Gastroesophageal sphincter (tissue), 4 donors: ENCODE data around the gene PFDN4. TPM values are rescaled to one million over a fixed set of nuclear protein-coding genes. Genes with fewer than 3 reads are reported as not detected.
A peak's percentile ranks its signal among the peaks of the same experiment; 100 is the strongest.

Source experiments
- ATAC-seq: fragments of 150-250 bp; one replicate; pipeline ENCODE4 v1.9.1; 2016; ENCODE audit warnings: mild to moderate bottlenecking, moderate library complexity
- H3K27ac ChIP-seq, 4 donors: fragments of 200-600 bp; sonication (generic) in 3 of 4; 1 replicate in 3 of 4; 2 replicates in 1 of 4; pipeline ENCODE4 v1.5.1; 2016 to 2019
- H3K27me3 ChIP-seq: fragments of 200-600 bp; sonication (generic); one replicate; pipeline ENCODE4 v1.5.1; 2019
- H3K36me3 ChIP-seq, 2 donors: fragments of 200-600 bp; sonication (generic); one replicate each; pipeline ENCODE4 v1.5.1; 2019; ENCODE audit warnings: control low read depth in 1 of 2
- H3K4me1 ChIP-seq, 3 donors: fragments of 200-600 bp; sonication (generic); 1 replicate in 2 of 3; 2 replicates in 1 of 3; pipeline ENCODE4 v1.5.1; 2016 to 2019; ENCODE audit warnings: control low read depth in 2 of 3
- H3K4me3 ChIP-seq, 2 donors: fragments of 200-600 bp; sonication (generic); one replicate each; pipeline ENCODE4 v1.5.1; 2019; ENCODE audit warnings: mild to moderate bottlenecking in 1 of 2, moderate library complexity in 1 of 2
- H3K9me3 ChIP-seq, 3 donors: fragments of 200-600 bp; sonication (generic); one replicate each; pipeline ENCODE4 v1.5.1; 2017 to 2019; ENCODE audit warnings: control low read depth in 2 of 3
- CTCF ChIP-seq, 4 experiments: fragments of 200-600 bp in 2 of 4; fragments of 450-650 bp in 2 of 4; sonication (generic) in 1 of 4; IDR thresholded peaks; one replicate each; pipeline ENCODE4 v1.5.1; 2017 to 2019; ENCODE audit warnings: antibody characterized with exemption in 4 of 4, mild to moderate bottlenecking in 2 of 4, moderate library complexity in 2 of 4
- EP300 ChIP-seq: sonication (generic); formaldehyde crosslinking; IDR thresholded peaks from one replicate; pipeline ENCODE4 v1.6.1; 2017; ENCODE audit warnings: antibody characterized with exemption, mild to moderate bottlenecking
- POLR2A ChIP-seq, 2 donors: fragments of 450-650 bp; IDR thresholded peaks; one replicate each; pipeline ENCODE4 v1.6.1; 2017; ENCODE audit warnings: antibody characterized with exemption in 2 of 2, mild to moderate bottlenecking in 2 of 2, moderate library complexity in 1 of 2
- POLR2AphosphoS5 ChIP-seq: sonication (generic); formaldehyde crosslinking; IDR thresholded peaks from one replicate; pipeline ENCODE4 v1.6.1; 2017; ENCODE audit warnings: antibody characterized with exemption
- WGBS, 2 donors: methylation state at CpG; one replicate each; pipeline ENCODE4 v1.1.5; 2018; ENCODE audit warnings: low coverage in 1 of 2; 5-methylcytosine and 5-hydroxymethylcytosine counted together
- total RNA-seq, 4 donors: library from RNA; depleted of rRNA; stranded (reverse); fragments of >200 nt; gene quantifications; one replicate each; pipeline ENCODE4 v1.1.0, GENCODE V29; 2016

The PFDN4 gene
- total RNA-seq, 4 donors from 2014 or later: 39.2 to 91.8 (median 48.5) TPM

GRCh38 chr20:54204481-54204880 lies 3.4 kb upstream of the PFDN4 start:
- Histone ChIP-seq H3K4me3 (no peak overlapping the region), H3K27me3 (no peaks in the 10 kb centered on the region), H3K36me3 (no peaks in the 10 kb centered on the region), H3K9me3 (no peaks in the 10 kb centered on the region), H3K27ac (no peak overlapping the region), H3K4me1 (peaks cover 3 to 10% (median 5%) of the 10 kb centered on the region in 3 donors)
- 76 to 89% methylated on average over 2 to 5 of the region's 5 CpGs for WGBS, 2 donors
- TF ChIP-seq POLR2AphosphoS5 (no peak), EP300 (no peak), CTCF (IDR thresholded peaks at IDR 0.05) (no peak), POLR2A (IDR thresholded peaks at IDR 0.05) (no peak)
- no peak for ATAC-seq

- Histone ChIP-seq H3K4me3 (no peak overlapping the region), H3K4me1 (peaks cover 5 to 20% (median 11%) of the 10 kb centered on the region in 3 donors), H3K27ac (no peak overlapping the region), H3K36me3 (no peaks in the 10 kb centered on the region), H3K9me3 (no peaks in the 10 kb centered on the region), H3K27me3 (no peaks in the 10 kb centered on the region)
- 80% methylated on average over 5 to 8 of the region's 8 CpGs for WGBS, 2 donors
- TF ChIP-seq POLR2AphosphoS5 (no peak), EP300 (no peak), CTCF (IDR thresholded peaks at IDR 0.05) (no peak), POLR2A (IDR thresholded peaks at IDR 0.05) (no peak)
- ATAC-seq: no peak
Observed at GRCh38 chr20:54205450-54205849, 2.4 kb upstream of the PFDN4 start.

- Histone ChIP-seq H3K4me1 (peaks cover 5 to 31% (median 11%) of the 10 kb centered on the region in 3 donors), H3K36me3 (no peaks in the 10 kb centered on the region), H3K27ac (peak overlapping the region in 3 of 4 donors; percentile 93 to 94 (median 94)), H3K27me3 (no peaks in the 10 kb centered on the region), H3K9me3 (no peaks in the 10 kb centered on the region), H3K4me3 (peak overlapping the region in 1 of 2 donors; percentile 96)
- WGBS, 2 donors: 60% methylated on average over 1 to 7 of the region's 7 CpGs
- no peak for TF ChIP-seq EP300
- TF ChIP-seq CTCF (IDR thresholded peaks at IDR 0.05): no peak
- TF ChIP-seq POLR2A (IDR thresholded peaks at IDR 0.05): no peak
- TF ChIP-seq POLR2AphosphoS5: no peak
- no peak for ATAC-seq
Observed at GRCh38 chr20:54207053-54207742, 689 bp upstream of the PFDN4 start.

GRCh38 chr20:54208548-54209176 lies 775 bp downstream of the PFDN4 start:
- Histone ChIP-seq H3K4me3 (peak overlapping the region; percentile 93 to 96), H3K27me3 (no peaks in the 10 kb centered on the region), H3K4me1 (peaks cover 5 to 43% (median 11%) of the 10 kb centered on the region in 3 donors), H3K9me3 (no peaks in the 10 kb centered on the region), H3K36me3 (no peaks in the 10 kb centered on the region), H3K27ac (peak overlapping the region; percentile 85 to 94 (median 94))
- no peak for ATAC-seq
- no peak for TF ChIP-seq EP300
- WGBS, 2 donors: 3 to 5% methylated on average over 3 to 5 of the region's 15 CpGs

- no peak for ATAC-seq
- TF ChIP-seq CTCF (IDR thresholded peaks at IDR 0.05) (no peak), EP300 (no peak), POLR2A (IDR thresholded peaks at IDR 0.05) (no peak), POLR2AphosphoS5 (no peak)
- 68 to 72% methylated on average over 5 of the region's 5 CpGs for WGBS, 2 donors
Observed at GRCh38 chr20:54209216-54209813, 1.4 kb downstream of the PFDN4 start.

More at GRCh38 chr20:54209216-54209813, 1.4 kb downstream of the PFDN4 start:
- Histone ChIP-seq H3K4me3 (peak overlapping the region; percentile 93 to 96), H3K36me3 (no peaks in the 10 kb centered on the region), H3K27me3 (no peaks in the 10 kb centered on the region), H3K9me3 (no peaks in the 10 kb centered on the region), H3K27ac (no peak overlapping the region), H3K4me1 (peaks cover 5 to 46% (median 11%) of the 10 kb centered on the region in 3 donors)
